Calu3 (cell line): ENCODE data around the gene SLC16A13. TPM values are rescaled to one million over a fixed set of nuclear protein-coding genes. Genes with fewer than 3 reads are reported as not detected.

Experiments
- BruUV-seq: library from RNA; stranded (reverse); fragments of 400-500 nt; replicated peaks from 2 replicates; lab custom pipeline; 2021; lab: Mats Ljungman, UMichigan
- CTCF ChIA-PET: fragments of 300-600 bp; sonication (Branson Sonifier 250); formaldehyde crosslinking; loops from one replicate; lab custom pipeline; 2022; ENCODE audit warnings: antibody characterized with exemption; lab: Charles Lee
- DNase-seq: peaks from one replicate; pipeline ENCODE4 v3.0.0; 2022
- H3K27ac Mint-ChIP-seq: one replicate; pipeline ENCODE4 v1.8.0; 2022; ENCODE audit warnings: mixed read lengths; ENCODE audit not compliant: unreplicated experiment
- H3K27me3 Mint-ChIP-seq: one replicate; pipeline ENCODE4 v1.8.0; 2022; ENCODE audit warnings: mixed read lengths; ENCODE audit not compliant: unreplicated experiment
- H3K36me3 Mint-ChIP-seq: one replicate; pipeline ENCODE4 v1.8.0; 2022; ENCODE audit warnings: mild to moderate bottlenecking, moderate library complexity, mixed read lengths; ENCODE audit not compliant: insufficient read depth, unreplicated experiment
- H3K4me1 Mint-ChIP-seq: one replicate; pipeline ENCODE4 v1.8.0; 2022; ENCODE audit warnings: mild to moderate bottlenecking, low read depth, mixed read lengths; ENCODE audit not compliant: unreplicated experiment
- H3K4me3 Mint-ChIP-seq: one replicate; pipeline ENCODE4 v1.8.0; 2022; ENCODE audit warnings: mild to moderate bottlenecking, low read depth, moderate library complexity, mixed read lengths; ENCODE audit not compliant: unreplicated experiment
- H3K9me3 Mint-ChIP-seq: one replicate; pipeline ENCODE4 v1.8.0; 2022; ENCODE audit warnings: low read depth, mixed read lengths; ENCODE audit not compliant: unreplicated experiment
- CTCF ChIP-seq: fragments of 200-600 bp; IDR thresholded peaks from one replicate; pipeline ENCODE4 v1.8.0; 2022; ENCODE audit warnings: antibody characterized with exemption; ENCODE audit not compliant: unreplicated experiment
- intact Hi-C: fragments of 100-400 bp; cut with micrococcal nuclease; formaldehyde crosslinking; loops from one replicate; pipeline ENCODE4 v1.10.0; 2022; ENCODE audit not compliant: unreplicated experiment
- total RNA-seq: library from RNA; stranded (reverse); gene quantifications from 2 replicates; pipeline ENCODE4 v1.2.3, GENCODE V29; 2022

The SLC16A13 gene
- total RNA-seq, 1 experiment from 2014 or later = 11.6 TPM

- Mint-ChIP-seq H3K36me3 (peaks cover 53% of the 10 kb centered on the region), H3K9me3 (no peaks in the 10 kb centered on the region), H3K4me3 (peak overlapping the region; percentile 89), H3K4me1 (no peaks in the 10 kb centered on the region), H3K27ac (peak overlapping the region; percentile 27), H3K27me3 (no peaks in the 10 kb centered on the region)
- CTCF ChIA-PET = interaction anchor here (1.0 kb wide), 1 partner anchor 31 kb away, joined by 3 read pairs; no protein-coding TSS in a partner anchor
- TF ChIP-seq CTCF = no peak
- BruUV-seq = TSS peak; percentile 26
- intact Hi-C loops = no loop called here
- no peak for DNase-seq
These were observed 20.5 kb upstream of the SLC16A13 start for GRCh38 chr17:7014995-7015958.

DNA sequence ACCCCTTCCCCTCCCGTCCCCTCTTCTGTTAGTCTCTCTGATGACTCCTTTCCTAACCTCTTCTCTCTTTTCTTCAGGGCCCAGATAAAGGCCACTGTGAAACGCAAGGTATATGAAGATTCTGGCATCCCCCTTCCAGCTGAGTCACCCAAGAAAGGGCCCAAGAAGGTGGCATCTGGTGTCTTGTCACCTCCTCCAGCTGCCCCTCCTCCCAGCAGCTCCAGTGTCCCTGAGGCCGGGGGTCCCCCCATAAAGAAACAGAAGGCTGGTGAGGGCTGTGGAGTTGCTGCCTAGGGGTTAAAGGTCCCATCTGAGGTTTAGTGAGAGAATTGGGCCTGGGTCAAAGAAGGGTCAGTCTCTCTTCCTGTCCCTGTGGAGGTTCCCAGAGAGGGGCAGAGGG, 19.4 kb upstream of the SLC16A13 start:
- no peak overlapping the region for H3K4me3 Mint-ChIP-seq
- CTCF ChIA-PET = no interaction called here
- no peaks in the 10 kb centered on the region for H3K27me3 Mint-ChIP-seq
- intact Hi-C loops = no loop called here
- peaks cover 61% of the 10 kb centered on the region for H3K36me3 Mint-ChIP-seq
- H3K27ac Mint-ChIP-seq = no peak overlapping the region
- TF ChIP-seq CTCF = no peak
- H3K4me1 Mint-ChIP-seq = no peaks in the 10 kb centered on the region
- no TSS peak for BruUV-seq
- no peak for DNase-seq
- no peaks in the 10 kb centered on the region for H3K9me3 Mint-ChIP-seq

DNA sequence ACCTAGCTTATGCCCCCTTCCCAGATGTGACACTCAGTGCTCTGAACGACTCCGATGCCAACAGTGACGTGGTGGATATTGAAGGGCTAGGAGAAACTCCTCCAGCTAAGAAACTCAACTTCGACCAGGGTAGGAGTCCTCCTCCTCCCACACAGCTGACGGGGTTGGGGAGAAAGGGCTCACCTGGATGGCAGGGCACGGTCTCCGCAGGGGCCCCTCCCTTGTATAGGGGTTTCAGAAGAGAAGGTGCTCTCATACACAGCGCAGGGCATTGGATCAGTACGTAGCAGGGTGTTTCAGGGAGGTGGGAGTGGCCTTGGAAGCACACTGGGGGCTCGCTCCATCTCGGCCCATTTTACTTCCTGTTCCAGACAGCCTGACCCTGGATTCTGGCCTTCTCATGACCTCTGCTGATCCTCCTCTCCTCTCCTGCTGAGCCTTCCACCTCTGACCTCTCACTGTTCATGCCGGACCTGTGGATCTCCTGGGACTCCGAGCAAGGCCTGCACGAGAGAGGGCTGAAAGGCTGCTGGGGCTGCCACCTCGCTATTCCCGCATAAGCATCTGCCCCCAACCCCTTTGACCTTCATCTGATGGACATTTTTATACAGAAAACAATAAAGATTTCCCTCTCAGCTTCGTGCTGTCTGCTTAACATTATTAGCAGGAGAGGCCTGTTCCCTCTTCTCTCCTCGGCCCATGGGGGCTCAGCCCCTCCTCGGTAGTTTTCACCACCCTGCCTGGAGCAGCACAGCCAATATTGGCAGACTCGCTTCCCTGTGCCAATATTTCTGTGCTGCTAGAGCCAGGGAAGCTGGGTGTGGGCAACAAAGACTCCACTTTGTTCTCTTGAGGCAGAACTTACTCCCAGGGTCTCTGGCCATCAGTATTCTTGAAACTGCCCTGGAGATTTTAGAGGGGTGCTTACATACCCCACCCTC, 18.7 kb upstream of the SLC16A13 start:
- peaks cover 55% of the 10 kb centered on the region for H3K36me3 Mint-ChIP-seq
- H3K27ac Mint-ChIP-seq = no peak overlapping the region
- BruUV-seq = no TSS peak
- H3K9me3 Mint-ChIP-seq = no peaks in the 10 kb centered on the region
- no peak for TF ChIP-seq CTCF
- no peak overlapping the region for H3K4me3 Mint-ChIP-seq
- peaks cover under 1% of the 10 kb centered on the region for H3K27me3 Mint-ChIP-seq
- intact Hi-C loops = no loop called here
- no peak for DNase-seq
- CTCF ChIA-PET = no interaction called here
- H3K4me1 Mint-ChIP-seq = no peaks in the 10 kb centered on the region

DNA sequence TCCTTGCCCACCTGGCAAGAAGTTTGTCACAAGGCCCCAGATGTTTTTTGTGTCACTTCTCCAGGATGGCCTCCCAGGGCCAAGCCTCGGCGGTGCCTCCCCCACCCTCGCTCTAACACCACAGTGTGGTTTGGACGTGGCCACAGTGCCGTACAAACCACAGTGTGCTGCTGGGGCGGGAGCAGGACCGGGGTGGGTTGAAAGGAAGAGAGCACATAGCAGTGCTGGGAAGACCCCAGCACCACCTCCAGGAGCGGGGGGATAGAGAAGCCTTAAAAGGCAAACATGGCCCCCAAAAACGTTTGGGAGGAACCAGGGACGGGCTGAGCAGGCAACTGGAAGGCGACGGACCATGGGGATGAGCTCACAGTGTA, 18.0 kb upstream of the SLC16A13 start:
- intact Hi-C loops = no loop called here
- BruUV-seq = no TSS peak
- TF ChIP-seq CTCF = no peak
- no peak for DNase-seq
- Mint-ChIP-seq H3K4me3 (no peak overlapping the region), H3K27ac (no peak overlapping the region), H3K9me3 (no peaks in the 10 kb centered on the region), H3K4me1 (no peaks in the 10 kb centered on the region), H3K27me3 (peaks cover 7% of the 10 kb centered on the region), H3K36me3 (peaks cover 48% of the 10 kb centered on the region)
- CTCF ChIA-PET = no interaction called here
